Left colon (tissue), 2 donors: ENCODE data around the gene ODAD3. TPM values are rescaled to one million over a fixed set of nuclear protein-coding genes. Genes with fewer than 3 reads are reported as not detected.
"Not testable (repeated sequence)": the region's sequence is repeated elsewhere in the genome, so short reads cannot be mapped to it uniquely, and the experiment has no call there.

Source experiments
- ATAC-seq: fragments of 200-7000 bp; cut with Tn5 transposase; one replicate; pipeline ENCODE4 v1.9.1; 2020; ENCODE audit warnings: mild to moderate bottlenecking, moderate library complexity
- DNase-seq, 2 donors: peaks; one replicate each; pipeline ENCODE4 v3.0.0-alpha.2; 2020
- intact Hi-C, 2 donors: fragments of 100-400 bp; cut with DNase I in 1 of 2; cut with micrococcal nuclease in 1 of 2; formaldehyde crosslinking; loops; one replicate each; pipeline versions ENCODE4 v1.11.2 to v1.14.0; 2022; cut with DNase I, micrococcal nuclease
- long read RNA-seq: library from polyadenylated mRNA; unstranded; transcript quantifications from one replicate; pipeline ENCODE4 v2.0.0, GENCODE V29; 2021
- total RNA-seq, 2 donors: library from RNA; stranded (reverse); fragmentation: NEBNext Ultra II Directional; extraction: Animal tissue kit (Norgen Biotek cat#: 25700); gene quantifications; one replicate each; pipeline ENCODE4 v1.2.1, GENCODE V29; 2021
- donor health status: DM: no; HTN: no; CAD: no.
- donor health status: DM: yes; HTN: yes; CAD: no.

Gene ODAD3
- under 1 TPM in 1 of 2 donors, not detected in 1; 0.42 TPM for total RNA-seq
- long read RNA-seq: 0 reads

GRCh38 chr19:11435057-11435832, at the start of gene ODAD3, which contains the start of gene PRKCSH:
Gene ODAD3 (minus strand): TSS chr19:11435121. CDS start chr19:11435016, 105 bp downstream.
Gene PRKCSH (plus strand): TSS chr19:11435635. CDS start chr19:11436118, 483 bp downstream.
- ATAC-seq (peak; percentile 93), DNase-seq (peak; percentile 98 to 99)
- intact Hi-C loops: no loop called here

- DNase-seq (no peak), ATAC-seq (no peak)
- intact Hi-C loops: loop anchor here in 1 of 2 donors (10.0 kb wide), 1 partner anchor 189 kb away; the partner anchor contains the start of gene TSPAN16
Measured at GRCh38 chr19:11483366-11484111, 48.6 kb upstream of the ODAD3 start.

- DNase-seq: peak; percentile 71 to 87
- peak; percentile 85 for ATAC-seq
- intact Hi-C loops: loop anchor here in 1 of 2 donors (10.0 kb wide), 1 partner anchor 188 kb away; the partner anchor contains the start of gene TSPAN16
Measured at GRCh38 chr19:11482384-11483050, 47.6 kb upstream of the ODAD3 start.

GRCh38 chr19:11481534-11482383, 46.8 kb upstream of the ODAD3 start:
- DNase-seq (peak in 1 of 2 donors; percentile 39), ATAC-seq (peak; percentile 50)
- intact Hi-C loops: loop anchor here in 1 of 2 donors (10.0 kb wide), 1 partner anchor 187 kb away; the partner anchor contains the start of gene TSPAN16

- ATAC-seq: no peak
- DNase-seq: no peak
- intact Hi-C loops: loop anchor here in 1 of 2 donors (10.0 kb wide), 1 partner anchor 186 kb away; the partner anchor contains the start of gene TSPAN16
Measured at GRCh38 chr19:11480715-11481533, 46.0 kb upstream of the ODAD3 start, which contains the start of gene ELAVL3. Gene ELAVL3 (minus strand): TSS chr19:11481046. CDS start chr19:11480608, 438 bp downstream.

- DNase-seq: no peak
- no peak for ATAC-seq
- intact Hi-C loops: loop anchor here in 1 of 2 donors (10.0 kb wide), 1 partner anchor 185 kb away; the partner anchor contains the start of gene TSPAN16
Measured at GRCh38 chr19:11479898-11480714, 45.2 kb upstream of the ODAD3 start.

GRCh38 chr19:11479090-11479897, 44.4 kb upstream of the ODAD3 start:
- DNase-seq (peak in 1 of 2 donors; percentile 36), ATAC-seq (peak; percentile 59)
- intact Hi-C loops: no loop called here

- intact Hi-C loops: no loop called here
- DNase-seq (no peak), ATAC-seq (no peak)
Measured at GRCh38 chr19:11478167-11479089, 43.5 kb upstream of the ODAD3 start.

- ATAC-seq: no peak
- intact Hi-C loops: no loop called here
- DNase-seq: no peak
Measured at GRCh38 chr19:11475861-11476260, 40.9 kb upstream of the ODAD3 start.

GRCh38 chr19:11475343-11475742, 40.4 kb upstream of the ODAD3 start:
- intact Hi-C loops, DNase-seq, ATAC-seq: not testable (repeated sequence)

GRCh38 chr19:11473725-11474124, 38.8 kb upstream of the ODAD3 start:
- ATAC-seq: no peak
- no peak for DNase-seq
- intact Hi-C loops: no loop called here

GRCh38 chr19:11468266-11468845, 33.4 kb upstream of the ODAD3 start:
- ATAC-seq, intact Hi-C loops, DNase-seq: not testable (repeated sequence)

- DNase-seq (no peak), ATAC-seq (no peak)
- intact Hi-C loops: no loop called here
Measured at GRCh38 chr19:11465600-11465999, 30.7 kb upstream of the ODAD3 start.
